ENCODE data around the gene GDI1.
"Not testable (repeated sequence)": the region's sequence is repeated elsewhere in the genome, so short reads cannot be mapped to it uniquely, and the experiment has no call there.

GDI1 gene

DNA sequence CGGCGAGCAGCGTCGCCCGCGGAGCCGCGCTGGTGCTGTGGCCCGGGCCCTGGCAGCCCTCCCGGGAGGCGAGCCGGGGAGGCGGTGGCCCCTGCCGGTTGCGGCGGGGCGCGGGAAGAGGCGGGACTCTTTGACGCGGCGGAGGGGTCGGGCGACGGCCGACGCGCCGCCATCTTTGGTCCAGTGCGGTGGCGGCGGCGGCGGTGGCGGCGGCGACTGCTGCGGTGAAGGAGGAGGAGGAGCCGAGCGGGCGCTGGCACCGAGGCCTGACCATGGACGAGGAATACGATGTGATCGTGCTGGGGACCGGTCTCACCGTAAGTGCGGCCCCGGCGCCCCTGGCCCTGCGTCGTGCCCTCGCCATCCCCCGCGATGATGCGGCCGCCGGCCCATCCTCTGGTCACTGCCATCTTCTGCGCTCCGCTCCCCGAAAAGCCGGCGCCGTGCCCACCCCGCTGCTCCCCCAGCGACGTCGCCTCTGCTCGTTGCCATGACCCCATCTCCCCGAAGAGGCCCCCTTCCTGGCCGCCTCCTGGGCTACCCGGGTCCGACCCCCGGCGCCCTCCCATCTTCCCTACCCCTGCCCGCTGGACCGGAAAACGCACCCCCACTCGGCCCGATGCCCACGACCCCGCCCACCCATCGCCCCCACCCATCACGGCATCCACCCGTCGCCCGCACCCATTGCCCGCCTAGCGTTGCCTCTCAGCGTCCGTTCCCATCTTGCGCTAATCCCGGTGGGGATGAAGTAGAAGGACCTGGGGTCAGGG lies at the start of gene GDI1:
Gene GDI1, plus strand, starts transcription at position 172 of the 770 bp plus-strand sequence. Its CDS starts 101 bp downstream, at position 273.
- peak; percentile 54 for DNase-seq

DNA sequence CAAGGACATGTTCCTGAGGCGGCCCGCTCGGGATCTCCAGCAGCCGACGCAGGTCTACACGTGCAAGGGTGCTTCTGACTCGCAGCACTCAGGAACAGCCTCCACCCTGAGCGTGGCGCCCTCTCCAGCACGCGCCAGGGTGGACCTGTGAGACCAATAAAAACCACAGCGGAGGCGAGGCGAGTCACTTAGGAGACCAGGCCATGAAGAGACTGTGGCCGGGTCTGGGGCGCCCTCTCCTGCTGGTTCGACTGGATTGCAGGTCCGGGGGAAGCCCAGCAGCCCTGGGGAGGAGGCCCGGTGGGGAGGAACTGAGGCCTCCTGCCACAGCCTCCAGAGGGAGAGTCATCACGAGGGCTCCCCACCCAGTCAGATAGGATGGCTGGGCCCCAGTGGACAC lies 48.9 kb upstream of the GDI1 start:
- DNase-seq = not testable (repeated sequence)

DNA sequence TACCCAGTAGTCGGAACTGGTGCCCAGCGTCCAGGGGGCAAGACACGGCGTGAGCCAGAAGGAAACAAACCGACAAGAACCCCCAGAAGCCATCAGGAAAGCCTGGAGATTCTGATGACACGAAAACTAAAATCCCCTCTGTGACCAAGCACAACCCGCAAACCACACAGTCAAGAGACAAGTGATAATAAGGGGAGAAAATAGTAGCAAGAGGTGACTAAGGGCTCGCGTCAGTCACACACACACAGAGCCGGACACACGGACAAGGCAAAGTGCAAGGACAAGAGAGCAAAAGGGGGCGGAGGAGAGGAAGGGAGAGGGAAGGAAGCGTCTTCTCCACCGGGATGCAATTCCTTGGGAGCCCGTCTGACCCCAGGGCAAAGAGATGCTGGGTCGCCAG lies 48.3 kb upstream of the GDI1 start:
- not testable (repeated sequence) for DNase-seq

DNA sequence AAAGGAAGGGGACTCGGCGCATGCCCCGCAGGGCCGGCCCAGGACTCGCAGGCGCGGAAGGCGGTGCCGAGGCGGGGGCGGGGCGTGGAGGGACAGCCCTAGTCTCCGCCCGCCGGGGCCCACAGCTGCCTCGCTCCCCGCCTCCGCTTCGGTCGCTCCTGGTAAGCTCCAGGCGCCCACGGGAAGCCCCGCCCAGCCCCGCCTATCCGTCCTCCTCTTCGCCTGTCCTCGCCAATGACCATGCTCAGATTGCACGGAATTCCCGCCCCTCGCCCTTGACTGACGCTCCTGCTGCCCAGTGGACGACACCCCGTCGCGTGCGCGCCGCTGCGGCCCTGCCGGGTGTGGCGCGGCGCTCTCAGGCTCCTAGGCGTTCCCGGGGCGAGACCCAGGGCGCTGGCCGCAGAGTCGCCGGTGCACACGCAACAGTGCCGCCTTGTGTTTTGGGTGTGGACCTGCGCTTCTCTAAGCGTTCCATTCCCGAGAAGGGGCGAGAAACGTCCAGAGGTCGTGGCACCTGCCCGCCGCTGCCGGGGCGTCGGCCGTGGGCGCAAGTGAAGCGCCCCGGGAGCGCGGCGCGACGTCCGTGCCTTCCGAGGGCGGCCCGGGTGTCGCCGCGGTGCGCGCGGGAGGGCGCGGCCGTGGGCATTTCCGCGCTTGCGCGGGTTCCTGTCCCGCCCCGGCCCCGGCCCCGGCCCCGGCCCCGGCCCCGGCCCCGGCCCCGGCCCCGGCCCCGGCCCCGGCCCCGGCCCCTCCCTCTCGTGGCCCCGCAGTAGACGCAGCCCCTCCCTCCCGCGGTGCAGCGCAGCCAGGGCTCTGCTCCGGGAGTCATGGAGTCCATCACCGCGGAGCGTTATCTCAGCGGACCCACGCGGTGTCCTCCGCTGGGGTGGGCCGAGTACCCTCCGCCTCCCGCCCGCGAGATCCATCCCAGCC lies 46.9 kb upstream of the GDI1 start:
- not testable (repeated sequence) for DNase-seq

DNA sequence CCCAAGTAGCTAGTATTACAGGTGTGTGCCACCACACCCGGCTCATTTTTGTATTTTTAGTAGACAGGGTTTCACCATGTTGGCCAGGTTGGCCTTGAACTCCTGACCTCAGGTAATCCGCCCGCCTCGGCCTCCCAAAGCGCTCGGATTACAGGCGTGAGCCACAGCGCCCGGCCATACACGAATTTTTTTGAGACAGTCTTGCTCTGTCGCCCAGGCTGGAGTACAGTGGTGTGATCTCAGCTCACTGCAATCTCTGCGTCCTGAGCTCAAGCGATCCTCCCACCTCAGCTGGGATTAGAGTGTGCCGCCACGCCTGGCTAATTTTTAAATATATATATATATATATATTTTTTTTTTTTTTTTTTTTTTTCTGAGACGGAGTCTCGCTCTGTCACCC lies 40.6 kb upstream of the GDI1 start:
- DNase-seq = not testable (repeated sequence)

DNA sequence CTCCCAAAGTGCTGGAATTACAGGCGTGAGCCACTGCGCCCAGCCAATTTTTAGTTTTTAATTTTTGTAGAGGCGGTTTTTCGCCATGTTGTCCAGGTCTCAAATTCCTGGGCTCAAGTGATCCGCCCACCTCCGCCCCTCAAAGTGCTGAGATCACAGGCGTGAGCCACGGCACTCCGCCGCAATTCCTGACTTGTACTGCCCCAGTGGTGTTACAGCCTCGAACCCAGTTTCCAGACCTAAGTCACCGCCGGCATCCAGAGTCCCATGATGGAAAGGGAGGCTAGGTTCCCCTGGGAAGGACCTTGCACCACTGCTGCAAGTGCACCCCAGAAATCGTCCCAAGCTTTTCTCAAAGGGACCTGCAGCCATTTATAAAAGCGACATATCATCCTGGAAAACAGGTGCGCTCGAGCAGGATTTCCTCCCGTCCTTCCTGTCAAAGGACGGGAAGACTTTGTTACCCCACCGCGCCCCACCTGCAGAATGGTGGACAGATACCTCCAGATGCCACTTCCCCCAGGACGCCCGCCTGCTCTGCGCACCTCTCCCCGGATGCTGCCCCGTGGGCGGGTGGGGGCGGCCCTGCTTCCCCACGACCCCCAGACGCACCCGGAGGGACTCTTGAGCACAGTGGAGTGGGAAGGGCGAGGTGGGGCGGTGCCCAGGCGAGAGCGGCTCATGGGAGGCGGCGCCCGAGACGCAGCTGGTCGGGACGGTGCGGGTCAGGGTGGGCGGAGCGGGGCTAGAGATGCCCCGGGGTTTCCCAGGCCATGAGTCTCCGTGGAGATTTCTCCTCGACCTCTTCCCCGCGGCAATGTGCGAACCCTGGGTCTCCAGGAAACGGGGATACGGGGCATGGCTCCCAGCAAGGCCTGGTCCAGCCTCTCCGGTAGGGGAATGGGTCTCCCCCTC lies 39.7 kb upstream of the GDI1 start:
- DNase-seq = peak; percentile 75

DNA sequence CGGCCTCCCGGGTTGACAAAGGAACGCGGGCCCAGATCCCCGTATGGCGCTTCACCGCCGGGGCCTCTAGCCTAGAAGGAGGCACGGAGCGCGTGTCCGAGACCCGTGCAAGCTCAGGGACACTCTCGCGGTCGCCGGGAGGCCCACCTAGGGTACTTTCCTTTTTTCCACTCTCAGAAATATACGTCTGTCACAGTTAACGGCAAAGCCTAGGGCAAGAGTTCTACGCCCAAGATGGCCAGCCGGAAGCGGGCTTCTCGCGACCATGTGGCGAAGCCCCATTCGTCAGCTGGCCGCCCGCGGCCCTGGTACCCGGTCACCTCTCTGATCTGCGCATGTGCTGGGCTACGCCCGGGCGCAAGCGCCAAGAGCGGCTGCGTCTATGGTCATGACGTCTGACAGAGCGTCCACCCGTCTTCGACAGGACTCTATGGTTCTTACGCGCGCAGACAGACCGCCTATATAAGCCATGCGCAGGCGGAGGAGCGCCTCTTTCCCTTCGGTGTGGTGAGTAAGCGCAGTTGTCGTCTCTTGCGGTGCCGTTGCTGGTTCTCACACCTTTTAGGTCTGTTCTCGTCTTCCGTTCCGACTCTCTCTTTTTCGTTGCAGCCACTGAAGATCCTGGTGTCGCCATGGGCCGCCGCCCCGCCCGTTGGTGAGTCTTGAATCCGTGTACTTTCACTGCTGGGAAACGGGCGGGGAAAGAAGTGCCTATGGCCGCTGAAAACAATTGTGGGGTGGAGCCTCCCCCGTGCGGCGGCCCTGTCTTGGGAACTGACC lies 38.9 kb upstream of the GDI1 start, which contains the start of gene RPL10:
Gene RPL10, plus strand, starts transcription at position 490 of the 780 bp plus-strand sequence. Its CDS starts 143 bp downstream, at position 633.
- DNase-seq = peak; percentile 90

DNA sequence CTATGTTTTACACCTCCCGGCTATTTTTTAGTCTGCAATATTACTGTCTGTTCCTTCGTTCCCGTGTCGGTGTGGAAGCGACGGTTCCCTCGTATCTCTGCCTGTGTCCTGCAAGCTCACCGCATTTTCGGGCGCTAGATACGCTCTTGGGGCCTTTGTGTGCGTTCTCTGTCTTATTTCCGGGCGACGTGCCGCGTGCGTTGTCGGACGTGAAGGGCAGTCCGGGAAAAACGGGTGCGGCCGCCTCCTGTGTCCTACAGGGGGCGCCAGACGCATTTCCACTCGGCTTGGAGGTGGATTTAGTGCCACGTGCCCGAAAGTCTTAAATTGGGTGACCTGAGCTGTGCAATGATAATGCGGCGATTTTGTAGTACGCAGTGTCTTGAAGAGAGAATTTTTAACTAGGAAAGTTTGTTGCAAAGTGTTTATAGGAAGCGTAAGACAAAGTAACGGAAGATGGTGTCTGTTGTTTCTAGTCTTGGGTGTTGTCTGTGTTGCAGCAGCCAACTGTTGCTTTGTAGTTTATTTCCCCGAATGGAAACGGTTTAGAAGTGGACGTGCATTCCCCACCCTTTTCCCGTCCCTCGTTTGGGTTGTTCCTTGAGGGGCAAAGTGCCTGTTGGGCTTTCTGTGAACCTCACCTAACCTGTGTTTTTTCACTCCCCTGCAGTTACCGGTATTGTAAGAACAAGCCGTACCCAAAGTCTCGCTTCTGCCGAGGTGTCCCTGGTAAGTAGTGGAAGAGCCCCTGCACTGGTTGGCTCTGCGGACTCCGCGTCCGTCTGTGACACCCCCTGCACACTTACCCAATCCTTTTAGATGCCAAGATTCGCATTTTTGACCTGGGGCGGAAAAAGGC lies 38.1 kb upstream of the GDI1 start:
- peak; percentile 85 for DNase-seq

DNA sequence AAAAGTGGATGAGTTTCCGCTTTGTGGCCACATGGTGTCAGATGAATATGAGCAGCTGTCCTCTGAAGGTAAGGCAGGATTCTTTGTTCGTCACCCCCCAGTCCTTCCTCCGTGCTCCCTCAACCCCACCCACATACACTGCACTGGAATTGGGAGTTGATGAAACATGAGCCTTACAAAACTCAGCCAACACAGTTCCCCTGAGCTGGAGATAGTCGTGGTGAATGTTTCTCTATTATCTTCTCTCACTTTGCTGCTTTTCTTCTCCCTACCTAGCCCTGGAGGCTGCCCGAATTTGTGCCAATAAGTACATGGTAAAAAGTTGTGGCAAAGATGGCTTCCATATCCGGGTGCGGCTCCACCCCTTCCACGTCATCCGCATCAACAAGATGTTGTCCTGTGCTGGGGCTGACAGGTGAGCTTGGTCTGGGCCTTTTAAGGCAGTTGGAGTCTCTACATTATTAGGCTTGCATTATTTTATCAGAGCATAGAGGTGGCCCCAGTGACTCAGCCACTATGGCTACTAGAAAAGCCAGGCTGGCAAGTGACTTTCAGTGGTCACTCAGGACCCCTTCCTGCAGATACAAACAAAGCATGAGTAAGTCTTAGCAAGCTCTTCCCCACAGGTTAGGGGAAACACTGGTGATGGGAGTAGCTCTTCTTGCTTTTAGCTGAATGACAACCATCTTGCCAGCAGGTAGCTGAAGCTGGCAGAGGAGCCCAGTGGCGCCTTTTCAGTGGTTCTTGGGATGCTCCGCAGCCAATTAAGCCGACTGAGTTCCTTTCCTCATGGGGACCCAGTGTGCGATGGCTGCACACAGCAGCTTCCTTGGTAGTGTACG lies 37.2 kb upstream of the GDI1 start:
- DNase-seq = no peak

DNA sequence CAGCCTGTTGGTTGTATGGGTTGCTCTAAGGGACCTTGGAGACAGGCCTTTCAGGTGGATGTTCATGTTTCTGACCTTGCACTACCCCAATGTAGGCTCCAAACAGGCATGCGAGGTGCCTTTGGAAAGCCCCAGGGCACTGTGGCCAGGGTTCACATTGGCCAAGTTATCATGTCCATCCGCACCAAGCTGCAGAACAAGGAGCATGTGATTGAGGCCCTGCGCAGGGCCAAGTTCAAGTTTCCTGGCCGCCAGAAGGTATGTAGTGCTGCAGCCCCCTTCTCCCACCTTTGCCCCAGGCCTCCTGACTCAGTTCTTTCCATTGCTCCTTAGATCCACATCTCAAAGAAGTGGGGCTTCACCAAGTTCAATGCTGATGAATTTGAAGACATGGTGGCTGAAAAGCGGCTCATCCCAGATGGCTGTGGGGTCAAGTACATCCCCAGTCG lies 36.6 kb upstream of the GDI1 start:
- DNase-seq = not testable (repeated sequence)

DNA sequence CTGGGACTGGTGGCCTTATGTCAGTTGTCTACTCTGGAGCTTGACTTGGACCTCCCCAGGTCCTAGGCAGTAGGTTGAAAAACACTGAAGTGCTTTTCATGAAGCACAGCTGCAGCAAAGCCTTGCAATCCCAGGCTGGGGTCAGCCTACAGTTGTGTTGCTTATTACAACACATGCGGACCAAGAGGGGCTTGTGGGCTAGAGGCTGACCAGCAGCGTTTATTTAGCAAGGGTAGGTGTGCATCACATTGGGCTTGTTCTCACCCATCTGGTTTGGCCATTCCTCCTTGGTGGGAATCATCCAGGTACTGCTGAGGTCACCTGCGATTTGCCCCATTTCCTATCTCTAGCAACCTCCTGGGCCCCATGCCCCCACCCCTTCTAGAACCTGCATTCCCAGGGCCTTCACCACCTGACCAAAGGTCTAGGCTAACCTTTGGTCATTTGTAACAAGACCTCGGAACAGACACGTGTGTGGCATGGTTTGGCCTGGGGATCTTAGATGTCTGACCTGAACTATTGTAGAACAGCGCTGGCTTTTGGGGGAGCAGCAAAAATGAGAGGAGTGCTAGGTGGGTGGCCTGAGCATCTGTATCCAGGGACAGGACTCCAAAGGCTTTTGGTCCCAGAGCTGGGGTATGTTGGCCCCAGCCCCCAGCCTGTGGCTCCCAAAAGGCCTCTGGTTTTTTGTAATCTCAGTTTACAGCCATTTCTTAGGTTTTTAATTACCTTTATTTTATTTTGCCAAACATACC lies 35.7 kb upstream of the GDI1 start:
- DNase-seq = peak; percentile 36

DNA sequence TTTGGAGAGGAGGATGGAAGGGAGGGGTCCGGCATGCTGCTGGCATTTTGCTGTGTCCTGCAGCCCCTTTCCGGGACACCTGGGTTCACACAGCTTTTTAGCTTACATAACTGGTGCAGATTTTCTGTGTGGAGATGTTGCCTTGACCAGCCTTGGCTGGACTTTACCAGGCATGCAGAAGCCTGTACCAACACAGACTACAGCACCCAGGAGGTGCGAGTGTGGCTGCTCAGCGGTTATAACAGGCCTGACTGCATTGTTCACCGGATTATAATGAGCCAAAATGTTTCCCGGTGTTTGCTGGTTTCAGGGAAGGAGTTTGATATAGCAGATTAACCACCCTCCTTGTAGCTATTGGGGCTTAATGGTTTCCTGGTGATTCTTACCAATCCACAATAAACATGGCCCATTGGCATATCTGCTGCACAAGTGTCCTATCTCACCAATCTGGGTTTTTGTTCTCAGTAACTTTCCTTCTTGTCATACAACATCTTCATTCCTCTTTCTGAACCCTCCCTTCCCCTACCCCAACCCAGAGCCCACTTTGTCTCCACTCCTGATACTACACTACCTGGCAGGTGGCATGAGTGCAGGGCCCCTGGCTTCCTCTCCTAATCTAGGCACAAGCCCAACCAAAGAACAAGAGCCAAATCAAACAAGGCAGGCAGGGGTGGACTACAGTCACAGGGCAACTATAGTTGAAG lies 34.9 kb upstream of the GDI1 start:
- no peak for DNase-seq

DNA sequence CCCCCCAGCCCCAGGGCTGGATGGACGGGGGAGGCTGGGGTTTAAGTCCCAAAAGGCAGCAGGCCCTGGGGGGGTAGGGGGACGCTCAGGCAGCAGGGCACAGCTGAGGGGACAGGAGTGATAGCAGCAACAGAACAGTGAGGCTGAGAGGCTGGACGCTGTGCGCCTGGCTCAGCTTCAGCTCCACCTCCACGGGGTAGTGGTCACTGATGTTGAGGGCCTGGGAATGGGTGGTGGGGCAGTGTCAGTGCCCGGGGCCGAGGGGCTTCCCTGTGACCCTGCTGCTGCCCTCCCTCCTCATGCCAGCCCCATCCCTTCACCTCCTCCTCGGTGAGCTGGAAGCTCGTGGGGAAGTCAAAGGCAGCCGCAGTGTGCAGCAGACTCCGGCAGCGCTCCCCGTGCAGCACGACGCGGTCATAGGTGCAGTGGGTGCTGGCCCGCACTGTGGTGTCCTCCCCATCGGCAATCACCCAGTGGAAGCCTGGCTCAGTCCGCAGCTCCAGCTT lies 34.3 kb upstream of the GDI1 start:
- DNase-seq = no peak

DNA sequence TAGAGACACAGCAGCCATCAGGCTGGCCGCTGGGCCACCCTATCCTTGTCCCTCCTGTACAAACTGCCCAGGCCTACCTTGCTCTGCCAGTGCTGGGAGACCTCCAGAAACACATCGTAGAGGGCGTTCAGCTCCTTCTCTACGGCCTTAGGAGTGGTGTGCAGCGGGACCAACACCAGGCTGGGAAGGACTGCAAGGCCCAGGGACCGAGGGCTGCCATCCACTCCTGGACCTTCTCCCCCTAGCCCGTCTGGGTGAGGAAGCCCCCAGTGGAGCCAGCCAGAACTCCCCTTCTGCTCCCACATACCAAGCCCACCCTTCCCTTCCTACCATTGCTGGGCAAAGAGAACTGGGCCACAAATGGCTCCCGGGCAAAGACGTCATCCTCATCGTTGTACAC lies 33.8 kb upstream of the GDI1 start:
- no peak for DNase-seq

DNA sequence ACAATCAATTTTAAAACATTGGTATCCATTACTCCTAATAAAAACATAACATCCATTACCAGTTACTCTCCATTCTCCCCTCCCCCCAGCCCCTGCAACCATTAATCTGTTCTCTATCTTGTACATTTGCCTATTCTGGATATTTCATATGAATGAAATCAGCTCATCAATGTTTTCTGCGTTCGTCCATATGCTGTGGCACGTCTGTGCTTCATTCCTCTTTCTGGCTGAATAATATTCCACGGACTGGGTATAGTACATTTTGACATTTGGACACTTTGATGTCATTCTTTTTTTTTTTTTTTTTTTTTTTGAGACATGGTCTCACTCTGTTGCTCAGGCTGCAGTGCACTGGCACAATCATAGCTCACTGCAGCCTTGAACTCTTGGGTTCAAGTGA lies 33.1 kb upstream of the GDI1 start:
- no peak for DNase-seq

DNA sequence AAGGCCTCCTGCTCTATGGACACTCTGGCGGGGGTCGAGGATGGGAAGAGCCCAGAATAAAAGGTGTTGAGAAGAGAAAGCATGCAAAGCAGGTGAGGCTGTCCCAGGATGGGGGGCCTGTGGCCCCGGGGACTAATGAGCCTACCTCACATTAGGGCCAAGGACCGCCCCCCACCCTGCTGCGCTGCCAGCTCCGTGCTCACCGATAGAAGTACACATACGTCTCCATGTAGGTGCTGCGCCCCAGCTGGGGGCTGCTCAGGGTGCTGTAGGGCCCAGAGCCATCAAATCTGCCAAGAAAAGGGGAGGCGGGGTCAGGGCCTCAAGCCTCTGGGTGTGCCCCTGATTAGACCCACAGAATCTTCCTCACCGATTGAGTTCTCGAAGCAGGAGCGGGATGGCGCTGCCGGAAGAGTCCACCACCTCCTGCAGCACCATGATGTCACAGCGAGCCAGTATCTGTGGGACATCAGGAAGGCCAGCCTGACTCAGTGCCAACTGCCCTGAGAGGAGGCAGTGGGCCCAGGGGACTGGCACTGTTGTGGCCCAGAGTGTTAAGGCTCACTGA lies 32.2 kb upstream of the GDI1 start:
- no peak for DNase-seq

DNA sequence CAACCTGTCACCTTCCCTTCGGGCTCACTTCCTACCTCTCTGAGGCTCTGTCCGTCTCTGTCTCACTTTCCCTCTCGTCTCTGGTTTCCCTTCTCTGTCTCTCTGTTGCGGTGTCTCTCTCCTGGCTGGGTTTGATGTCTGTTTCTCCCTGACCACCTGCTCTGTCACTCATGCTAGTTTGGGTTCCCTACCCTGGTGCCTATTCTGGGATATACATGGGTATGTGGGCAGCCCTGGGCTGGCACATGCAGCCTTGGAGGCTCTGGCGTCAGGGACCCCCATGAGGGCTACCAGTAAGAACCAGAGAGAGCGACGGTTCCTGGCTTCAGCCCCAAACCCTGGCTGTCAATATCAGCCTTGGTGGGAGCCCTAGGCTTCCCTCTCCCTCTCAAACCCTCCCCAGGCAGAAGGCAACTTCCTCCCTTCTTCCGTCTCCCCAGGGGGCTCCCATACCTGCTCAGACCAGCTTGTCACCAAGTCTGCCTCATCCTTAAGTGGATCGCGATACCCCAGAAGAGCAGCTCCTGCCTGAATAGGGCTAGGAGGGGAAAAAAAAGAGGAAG lies 28.2 kb upstream of the GDI1 start:
- no peak for DNase-seq

All from stimulated activated CD4-positive, alpha-beta T cell treated with anti-CD3 and anti-CD28 coated beads, Interleukin-4, amount 100 ng/mL, for 24 hours (primary cell).